Ammon's horn (tissue), 1 donor: Measurements from ENCODE around the gene CDYL2.
"Not testable (repeated sequence)": the region's sequence is repeated elsewhere in the genome, so short reads cannot be mapped to it uniquely, and the experiment has no call there.

Source experiments
- DNase-seq: peaks from one replicate; pipeline ENCODE4 v3.0.0-alpha.2; 2016; ENCODE audit warnings: low spot score

The CDYL2 gene

DNA sequence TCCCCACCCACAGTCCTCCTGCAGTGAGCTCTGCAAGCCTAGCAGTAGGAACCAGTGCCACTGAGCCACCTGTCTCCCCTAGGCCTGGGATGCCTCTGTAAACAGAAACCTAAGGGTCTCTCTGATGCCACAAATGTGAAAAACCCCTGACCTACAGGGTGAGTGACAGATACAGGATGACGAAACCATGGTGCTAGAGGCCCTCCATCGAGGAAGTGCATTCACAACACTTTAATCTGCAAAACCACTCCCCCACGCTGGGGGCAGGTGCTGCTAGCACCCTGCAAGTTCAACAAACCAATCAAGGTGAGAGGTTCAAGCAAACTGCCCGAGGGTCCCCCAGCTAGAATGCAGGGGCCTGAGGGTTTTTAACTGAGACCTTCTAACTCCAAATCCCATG, 59.5 kb downstream of the CDYL2 start:
- no peak for DNase-seq

DNA sequence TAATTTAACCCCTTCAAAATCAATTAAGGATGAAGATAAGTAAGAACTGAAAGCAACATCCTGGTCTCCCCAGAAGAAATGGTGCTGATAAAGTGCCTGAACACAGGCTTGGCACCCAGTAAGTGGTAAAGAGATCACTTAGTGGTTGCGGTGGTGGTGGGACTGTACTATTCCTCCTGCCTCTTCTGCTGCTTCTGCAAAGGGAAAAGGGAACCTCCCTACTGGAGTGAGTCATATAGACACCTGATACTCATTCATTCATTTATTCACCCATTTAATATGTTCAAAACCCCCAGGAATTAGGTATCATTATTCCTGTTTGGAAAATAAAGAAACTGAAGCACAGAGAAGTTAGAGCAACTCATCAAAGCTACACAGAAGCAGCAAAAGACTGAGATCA, 60.6 kb downstream of the CDYL2 start:
- DNase-seq = no peak

- no peak for DNase-seq
Measured at GRCh38 chr16:80743273-80743672, 61.1 kb downstream of the CDYL2 start.

DNA sequence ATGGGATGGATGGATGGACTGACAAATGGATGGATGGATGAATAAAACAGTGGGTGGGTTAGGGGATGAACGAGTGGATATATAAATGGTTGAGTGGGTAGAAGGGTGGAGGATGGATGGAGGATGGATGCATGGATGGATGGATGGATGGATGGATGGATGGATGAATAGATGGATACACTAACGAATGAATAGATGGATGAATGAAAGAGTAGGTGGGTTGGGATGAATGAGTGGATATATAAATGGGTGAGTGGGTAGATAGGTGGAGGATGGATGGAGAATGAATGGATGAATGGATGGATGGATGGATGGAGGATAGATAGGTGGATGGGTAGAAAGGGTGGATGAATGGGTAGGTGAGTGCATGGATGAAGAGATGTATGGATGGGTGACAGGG, 62.1 kb downstream of the CDYL2 start:
- no peak for DNase-seq

DNA sequence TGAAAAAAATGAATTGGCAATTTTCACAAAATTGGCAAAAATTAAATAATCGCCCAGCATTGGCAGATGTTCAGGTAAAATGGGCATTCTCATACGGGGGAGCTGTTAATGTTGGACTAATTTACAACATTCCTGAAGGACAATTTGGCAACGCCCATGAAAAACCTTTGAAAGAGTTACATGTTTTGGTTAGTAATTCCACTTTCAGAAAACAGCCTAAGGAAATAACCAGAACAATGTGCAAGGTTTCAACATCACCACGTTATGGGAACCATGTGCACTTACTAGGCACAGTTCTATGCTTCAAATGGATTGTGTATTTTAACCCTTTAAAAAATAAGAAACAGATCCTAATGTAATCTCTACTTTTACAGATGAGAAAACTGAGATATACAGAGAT, 62.7 kb downstream of the CDYL2 start:
- DNase-seq = no peak

- DNase-seq = peak; percentile 34
Measured at GRCh38 chr16:80739523-80739922, 64.9 kb downstream of the CDYL2 start.

DNA sequence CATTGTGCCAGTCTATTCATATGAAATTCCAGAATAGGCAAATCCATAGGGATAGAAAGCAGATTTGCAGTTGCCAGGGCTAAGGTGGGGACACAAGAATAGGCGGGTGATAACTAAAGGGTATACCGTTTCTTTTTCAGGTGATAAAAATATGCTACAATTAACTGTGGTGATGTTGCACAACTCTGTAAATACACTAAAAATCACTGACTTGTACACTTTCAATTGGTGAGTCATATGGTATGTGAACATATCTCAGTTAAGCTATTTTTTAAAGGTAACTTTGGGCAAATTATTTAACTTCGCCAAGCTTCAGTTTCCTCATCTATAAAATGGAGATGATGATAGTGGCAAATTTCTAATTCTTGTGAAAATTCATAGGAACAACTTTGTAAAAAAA, 65.9 kb downstream of the CDYL2 start:
- DNase-seq = no peak

- no peak for DNase-seq
Measured at GRCh38 chr16:80735846-80736245, 68.6 kb downstream of the CDYL2 start.

DNA sequence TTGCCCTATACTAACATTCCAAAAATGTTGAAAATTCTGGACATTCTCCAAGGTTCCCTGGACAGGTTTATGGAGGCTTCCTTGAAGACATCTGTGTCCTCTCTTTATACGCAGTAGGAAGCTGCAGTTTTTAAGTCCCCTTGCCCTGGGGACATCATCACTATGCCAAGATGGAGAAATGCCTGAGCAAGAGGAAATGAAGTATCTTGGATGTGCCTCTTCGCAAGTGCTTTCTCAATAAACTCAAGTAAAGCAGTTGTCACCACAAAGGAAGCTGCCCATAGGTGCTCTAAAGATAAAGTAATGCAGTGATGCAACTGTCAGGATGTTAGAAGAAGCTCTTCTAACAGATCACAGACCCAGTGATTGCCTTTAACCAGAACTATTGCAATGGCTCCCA, 71.0 kb downstream of the CDYL2 start:
- DNase-seq = no peak

GRCh38 chr16:80731915-80732314, 72.5 kb downstream of the CDYL2 start:
- DNase-seq = no peak

DNA sequence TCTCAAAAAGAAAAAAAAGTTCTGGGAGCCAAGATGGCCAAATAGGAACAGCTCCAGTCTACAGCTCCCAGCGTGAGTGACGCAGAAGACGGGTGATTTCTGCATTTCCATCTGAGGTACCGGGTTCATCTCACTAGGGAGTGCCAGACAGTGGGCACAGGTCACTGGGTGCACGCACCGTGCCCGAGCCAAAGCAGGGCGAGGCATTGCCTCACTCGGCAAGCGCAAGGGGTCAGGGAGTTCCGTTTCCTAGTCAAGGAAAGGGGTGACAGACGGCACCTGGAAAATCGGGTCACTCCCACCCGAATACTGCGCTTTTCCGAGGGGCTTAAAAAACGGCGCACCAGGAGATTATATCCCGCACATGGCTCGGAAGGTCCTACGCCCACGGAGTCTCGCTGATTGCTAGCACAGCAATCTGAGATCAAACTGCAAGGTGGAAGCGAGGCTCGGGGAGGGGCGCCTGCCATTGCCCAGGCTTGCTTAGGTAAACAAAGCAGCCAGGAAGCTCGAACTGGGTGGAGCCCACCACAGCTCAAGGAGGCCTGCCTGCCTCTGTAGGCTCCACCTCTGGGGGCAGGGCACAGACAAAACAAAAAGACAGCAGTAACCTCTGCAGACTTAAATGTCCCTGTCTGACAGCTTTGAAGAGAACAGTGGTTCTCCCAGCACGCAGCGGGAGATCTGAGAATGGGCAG, 77.2 kb downstream of the CDYL2 start:
- DNase-seq = not testable (repeated sequence)

DNA sequence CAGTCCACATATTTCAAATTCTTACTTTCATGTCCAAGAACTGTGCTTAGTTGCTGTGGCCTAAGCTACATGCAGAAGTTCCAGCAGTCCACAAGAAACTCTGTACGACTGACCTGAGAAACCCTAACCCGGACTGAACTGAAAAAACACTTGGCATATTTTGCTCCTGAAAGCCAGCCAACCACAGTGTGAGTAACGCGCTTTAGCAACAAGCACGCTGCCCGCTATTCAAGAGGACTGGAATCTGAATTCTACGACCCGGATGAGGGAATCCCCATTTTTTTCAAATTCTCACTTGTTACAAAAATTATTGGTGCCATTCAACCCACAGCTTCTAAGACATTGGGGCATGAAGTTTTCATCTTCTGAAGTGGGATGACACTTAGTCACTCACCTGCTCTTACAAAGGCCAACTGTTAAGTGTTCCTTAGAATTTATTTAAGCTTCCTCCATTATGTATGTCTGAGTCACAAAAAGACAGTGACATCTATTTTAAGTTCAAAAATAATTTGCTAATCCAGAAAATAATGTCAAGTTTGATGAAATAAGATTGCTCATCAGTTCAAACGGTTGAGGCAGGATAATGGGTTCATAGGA, 78.7 kb downstream of the CDYL2 start:
- DNase-seq = peak; percentile 18

DNA sequence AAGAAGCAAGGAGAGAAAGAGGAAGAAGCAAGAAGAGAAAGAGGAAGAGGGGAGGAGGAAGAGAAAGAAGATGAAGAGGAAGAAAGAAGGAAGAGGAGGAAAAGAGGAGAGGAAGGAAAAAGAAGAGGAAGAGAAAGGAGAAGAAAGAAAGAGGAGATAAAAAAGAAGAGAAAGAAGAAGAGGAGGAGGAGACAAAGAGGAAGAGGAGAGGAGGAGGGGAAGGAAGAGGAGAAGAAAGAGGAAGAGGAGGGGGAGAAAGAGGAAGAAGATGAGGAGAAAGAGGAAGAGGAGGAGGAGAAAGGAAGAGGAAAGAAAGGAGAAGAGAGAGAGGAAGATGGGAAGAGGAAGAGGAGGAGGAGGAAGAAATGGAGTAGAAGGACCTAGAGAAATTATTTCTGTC, 80.4 kb downstream of the CDYL2 start:
- DNase-seq = no peak

DNA sequence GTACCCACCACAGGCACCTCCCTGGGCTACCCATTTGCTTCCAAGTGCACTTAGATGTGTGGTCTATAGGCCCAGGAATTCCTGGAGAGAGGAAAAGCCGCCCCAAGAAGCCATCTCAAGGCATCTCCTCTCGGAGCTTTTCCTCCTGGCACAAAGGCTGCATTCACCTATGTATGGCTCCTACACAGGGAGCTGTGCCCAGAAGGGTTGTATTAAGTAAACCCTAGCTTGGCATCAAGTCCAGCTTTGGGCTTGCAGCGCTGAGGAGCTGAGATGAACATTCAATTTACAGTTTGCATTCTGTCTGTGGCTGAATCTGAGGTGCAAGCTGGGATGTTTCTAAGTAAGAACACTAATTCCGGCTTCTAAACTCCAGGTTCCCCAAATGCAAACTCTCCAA, 81.3 kb downstream of the CDYL2 start:
- no peak for DNase-seq

DNA sequence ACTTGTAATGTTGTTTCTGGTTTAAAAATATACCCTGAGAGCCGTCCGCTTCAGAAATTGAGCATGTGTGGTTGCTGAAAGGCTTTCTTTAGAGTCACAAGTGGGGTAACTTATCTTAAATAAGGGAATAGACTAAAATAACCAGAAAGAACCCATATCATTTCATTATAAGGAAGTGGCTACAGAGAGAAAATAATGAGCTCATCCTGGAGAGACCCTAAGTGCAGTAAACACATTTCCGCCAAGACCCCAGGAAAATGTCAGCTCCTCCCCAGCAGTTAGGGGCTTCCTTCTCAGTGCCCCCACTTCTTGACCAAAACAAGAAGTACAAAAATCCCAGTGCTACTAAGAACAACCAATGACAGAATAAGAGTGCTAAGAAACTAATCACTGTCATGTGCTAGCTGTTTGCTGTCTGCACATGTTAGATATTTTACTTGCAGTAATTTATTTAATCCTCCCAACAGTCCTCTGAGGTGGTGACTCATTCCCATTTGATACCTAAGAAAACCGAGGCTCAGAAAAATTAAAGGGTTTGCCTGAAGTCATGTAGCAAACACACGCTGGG, 83.5 kb downstream of the CDYL2 start:
- no peak for DNase-seq

GRCh38 chr16:80719573-80719972, 84.8 kb downstream of the CDYL2 start:
- no peak for DNase-seq

DNA sequence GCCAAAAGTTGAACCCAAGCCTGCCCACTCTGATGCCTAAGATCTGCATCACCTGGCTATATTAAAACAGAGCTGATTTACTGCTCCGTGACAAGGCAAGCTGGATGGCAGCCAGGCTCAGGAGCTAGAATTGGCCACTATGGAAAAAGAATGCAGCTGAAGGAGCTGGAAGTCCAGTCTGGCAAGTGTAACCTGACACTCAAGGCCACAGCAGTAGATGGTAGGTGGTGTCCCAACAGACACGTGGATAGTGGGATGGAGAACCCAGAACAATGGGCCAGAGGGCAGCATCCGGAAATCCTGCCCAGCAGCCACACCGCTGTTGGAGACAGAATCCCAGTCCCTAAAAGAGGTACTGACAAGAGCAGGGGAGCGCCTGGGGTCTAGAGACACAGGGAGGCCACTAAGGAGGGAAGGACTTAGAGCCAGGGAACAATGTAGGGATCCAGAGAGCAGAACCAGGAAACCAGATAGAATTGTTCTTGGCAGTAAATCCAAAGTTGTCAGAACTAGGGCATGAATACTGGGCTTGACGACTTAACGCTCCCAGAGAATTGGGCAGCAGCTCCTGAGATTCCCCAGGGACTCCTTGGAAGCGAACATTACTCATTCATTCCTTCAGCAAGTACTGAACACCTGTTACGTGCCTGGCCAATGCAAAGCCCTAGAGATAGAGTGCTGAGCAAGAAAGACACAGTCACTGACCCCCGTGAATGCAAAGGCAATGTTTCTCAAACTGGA, 85.7 kb downstream of the CDYL2 start:
- DNase-seq = no peak

GRCh38 chr16:80717611-80718010, 86.8 kb downstream of the CDYL2 start:
- no peak for DNase-seq

DNA sequence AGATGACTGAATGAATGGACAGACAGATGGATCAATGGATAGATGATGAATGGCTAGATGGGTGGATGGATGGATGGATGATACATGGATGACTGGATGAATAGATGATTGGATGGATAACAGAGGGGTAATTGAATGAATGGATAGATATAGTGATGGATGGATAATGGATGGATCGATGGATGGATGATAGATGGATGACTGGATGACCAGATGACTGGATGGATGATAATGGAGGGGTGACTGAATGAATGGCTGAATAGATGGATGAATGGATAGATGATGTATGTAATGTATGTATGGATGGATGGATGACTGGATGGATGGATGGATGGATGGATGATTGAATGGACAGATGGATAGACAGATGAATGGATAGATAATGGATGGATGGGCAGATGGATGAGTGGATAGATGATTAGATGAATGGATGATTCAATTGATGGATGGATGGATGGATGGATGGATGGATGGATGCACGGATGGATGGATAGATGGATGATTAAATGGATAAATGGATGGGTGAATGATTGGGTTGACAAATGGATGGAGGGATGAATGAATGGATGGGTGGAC, 87.7 kb downstream of the CDYL2 start:
- DNase-seq = no peak

DNA sequence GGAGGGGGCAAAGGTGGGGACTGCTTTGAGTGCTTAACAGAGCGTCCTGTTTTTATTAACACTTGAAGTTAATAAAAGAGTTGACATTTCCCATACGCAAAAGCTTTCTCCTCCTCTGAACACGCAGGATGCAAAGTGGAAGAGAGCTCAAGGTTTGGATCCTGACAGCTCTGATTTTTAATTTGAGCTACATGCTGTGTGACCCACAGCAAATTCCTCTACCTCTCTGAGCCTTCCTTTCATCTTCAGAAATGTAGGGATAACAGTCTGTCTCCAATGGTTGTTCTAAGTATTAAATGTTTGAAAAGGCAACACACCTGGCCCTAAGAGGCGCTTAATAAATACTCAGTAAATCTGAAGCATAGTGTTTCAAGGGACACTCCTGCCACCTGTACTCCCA, 93.0 kb downstream of the CDYL2 start:
- no peak for DNase-seq

- DNase-seq = no peak
Measured at GRCh38 chr16:80710918-80711317, 93.5 kb downstream of the CDYL2 start.

DNA sequence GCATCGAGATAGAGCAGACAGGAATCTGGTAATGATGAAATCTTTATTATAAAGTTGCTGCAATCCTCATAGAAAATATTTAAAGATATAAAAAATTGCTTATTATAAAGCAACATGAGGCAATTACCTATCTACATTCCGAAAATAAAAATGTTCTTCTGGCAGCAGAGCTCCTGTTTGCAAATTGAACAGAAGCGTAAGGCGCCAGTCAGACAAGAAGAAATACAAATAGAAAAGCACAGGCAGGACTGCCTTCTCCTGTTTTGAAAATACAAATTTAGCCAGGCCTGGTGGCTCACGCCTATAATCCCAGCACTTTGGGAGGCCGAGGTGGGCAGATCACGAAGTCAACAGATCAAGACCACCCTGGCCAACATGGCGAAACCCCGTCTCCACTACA, 95.6 kb downstream of the CDYL2 start:
- no peak for DNase-seq

GRCh38 chr16:80707686-80708085, 96.7 kb downstream of the CDYL2 start:
- DNase-seq = no peak
